OCI-LY3 (cell line): ENCODE data around the gene SLC25A28.

ENCODE experiments used
- H2AFZ ChIP-seq: fragments of 200-600, 300-600 bp; shearing (Covaris generic); 2 replicates; pipeline ENCODE4 v1.6.0; 2014; ENCODE audit warnings: antibody characterized with exemption, low read depth, low read length
- H3K27ac ChIP-seq: fragments of 200-600, 300-600 bp; sonication (generic); 2 replicates; pipeline ENCODE4 v1.5.1; 2014; ENCODE audit warnings: mild to moderate bottlenecking, low read length, moderate library complexity, mixed read lengths
- H3K27me3 ChIP-seq: fragments of 200-600, 300-600 bp; sonication (generic); 2 replicates; pipeline ENCODE4 v1.6.1; 2014; ENCODE audit warnings: low read depth, low read length, mixed read lengths
- H3K36me3 ChIP-seq: fragments of 200-600, 300-600 bp; sonication (generic); replicated peaks from 2 replicates; pipeline ENCODE3; 2014; ENCODE audit warnings: low read depth, low read length, mixed read lengths
- H3K4me1 ChIP-seq: fragments of 300-600, 200-600 bp; sonication (generic); 2 replicates; pipeline ENCODE4 v1.6.1; 2014; ENCODE audit warnings: low read length, mixed read lengths
- H3K4me2 ChIP-seq: fragments of 200-600, 300-600 bp; sonication (generic); 2 replicates; pipeline ENCODE4 v1.6.1; 2014; ENCODE audit warnings: low read length, mixed read lengths
- H3K4me3 ChIP-seq: fragments of 300-600, 200-600 bp; sonication (generic); 2 replicates; pipeline ENCODE4 v1.5.1; 2014; ENCODE audit warnings: antibody characterized with exemption, mild to moderate bottlenecking, low read length, moderate library complexity
- H3K79me2 ChIP-seq: fragments of 300-600, 200-600 bp; shearing (Covaris generic); 2 replicates; pipeline ENCODE4 v1.6.1; 2014; ENCODE audit warnings: mild to moderate bottlenecking, low read length, mixed read lengths
- H3K9ac ChIP-seq: fragments of 300-600, 200-600 bp; shearing (Covaris generic); 2 replicates; pipeline ENCODE4 v1.6.0; 2014; ENCODE audit warnings: mild to moderate bottlenecking, low read length, moderate library complexity
- H3K9me3 ChIP-seq: fragments of 200-600, 300-600 bp; shearing (Covaris generic); 2 replicates; pipeline ENCODE4 v1.6.1; 2014; ENCODE audit warnings: low read length, mixed read lengths; ENCODE audit not compliant: insufficient read depth
- H4K20me1 ChIP-seq: fragments of 200-600, 300-600 bp; sonication (generic); 2 replicates; pipeline ENCODE4 v1.6.1; 2016; ENCODE audit warnings: low read length, mixed read lengths; ENCODE audit not compliant: insufficient read depth
- EZH2phosphoT487 ChIP-seq: fragments of 200-600 bp; shearing (Covaris generic); IDR thresholded peaks from 2 replicates; pipeline ENCODE4 v1.6.1; 2018; ENCODE audit warnings: antibody characterized with exemption, mixed run types, low read depth
- TF ChIP-seq, protein P1 (sequence below): fragments of 200-600, 300-600 bp; sonication (generic); IDR thresholded peaks from 2 replicates; pipeline ENCODE4 v1.5.1; 2014; ENCODE audit warnings: antibody characterized with exemption, low read length, low read depth

The SLC25A28 gene

DNA sequence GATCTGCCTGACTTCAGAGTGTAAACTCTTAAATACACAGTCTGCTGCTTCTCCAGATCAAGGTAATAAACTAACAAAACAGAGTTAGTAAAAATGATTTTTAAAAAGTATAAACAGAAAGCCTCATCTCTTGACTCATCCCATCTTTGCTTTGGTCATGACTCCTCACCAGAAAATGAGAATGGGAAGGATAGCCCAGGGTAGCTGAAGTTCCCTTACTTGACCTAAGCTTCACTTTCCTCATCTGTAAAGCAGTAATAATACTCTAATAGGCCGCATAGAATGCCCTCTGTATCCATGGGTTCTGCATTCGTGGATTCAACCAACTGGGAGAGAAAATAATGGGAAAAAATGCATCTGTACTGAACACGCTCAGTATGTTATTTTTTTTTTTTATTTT lies 11.3 kb upstream of the SLC25A28 start:
- Histone ChIP-seq H3K9me3 (no peaks in the 10 kb centered on the region), H3K9ac (no peak overlapping the region), H3K4me3 (no peak overlapping the region), H3K79me2 (no peaks in the 10 kb centered on the region), H3K36me3 (no peaks in the 10 kb centered on the region), H3K4me2 (no peak overlapping the region), H3K27me3 (no peaks in the 10 kb centered on the region), H2AFZ (no peak overlapping the region), H3K27ac (no peak overlapping the region), H3K4me1 (peaks cover 25% of the 10 kb centered on the region), H4K20me1 (no peaks in the 10 kb centered on the region)
- no peak for TF ChIP-seq EZH2phosphoT487
- TF ChIP-seq, protein P1, sequence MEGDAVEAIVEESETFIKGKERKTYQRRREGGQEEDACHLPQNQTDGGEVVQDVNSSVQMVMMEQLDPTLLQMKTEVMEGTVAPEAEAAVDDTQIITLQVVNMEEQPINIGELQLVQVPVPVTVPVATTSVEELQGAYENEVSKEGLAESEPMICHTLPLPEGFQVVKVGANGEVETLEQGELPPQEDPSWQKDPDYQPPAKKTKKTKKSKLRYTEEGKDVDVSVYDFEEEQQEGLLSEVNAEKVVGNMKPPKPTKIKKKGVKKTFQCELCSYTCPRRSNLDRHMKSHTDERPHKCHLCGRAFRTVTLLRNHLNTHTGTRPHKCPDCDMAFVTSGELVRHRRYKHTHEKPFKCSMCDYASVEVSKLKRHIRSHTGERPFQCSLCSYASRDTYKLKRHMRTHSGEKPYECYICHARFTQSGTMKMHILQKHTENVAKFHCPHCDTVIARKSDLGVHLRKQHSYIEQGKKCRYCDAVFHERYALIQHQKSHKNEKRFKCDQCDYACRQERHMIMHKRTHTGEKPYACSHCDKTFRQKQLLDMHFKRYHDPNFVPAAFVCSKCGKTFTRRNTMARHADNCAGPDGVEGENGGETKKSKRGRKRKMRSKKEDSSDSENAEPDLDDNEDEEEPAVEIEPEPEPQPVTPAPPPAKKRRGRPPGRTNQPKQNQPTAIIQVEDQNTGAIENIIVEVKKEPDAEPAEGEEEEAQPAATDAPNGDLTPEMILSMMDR, result no peak

DNA sequence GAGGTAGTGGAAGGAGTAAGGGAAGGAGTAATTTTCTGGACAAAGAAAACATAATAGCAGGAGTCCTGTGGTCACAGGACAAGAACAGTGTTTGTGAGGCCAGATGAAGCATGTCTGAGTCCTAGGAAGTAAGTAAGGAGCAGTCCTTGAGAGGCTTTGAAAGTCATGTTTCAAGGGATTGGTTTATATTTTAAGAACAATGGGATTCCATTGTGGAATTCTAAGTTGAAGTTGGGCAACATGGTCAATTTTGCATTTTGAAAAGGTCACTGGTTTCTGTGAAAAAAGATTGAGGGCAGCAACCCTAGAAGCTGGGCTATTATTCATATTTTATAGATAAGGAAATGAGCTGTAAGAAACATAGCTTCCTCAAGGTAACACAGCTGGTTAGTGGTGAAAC lies 10.8 kb upstream of the SLC25A28 start:
- Histone ChIP-seq H3K4me1 (peaks cover 25% of the 10 kb centered on the region), H3K9me3 (no peaks in the 10 kb centered on the region), H3K27ac (no peak overlapping the region), H4K20me1 (no peaks in the 10 kb centered on the region), H3K36me3 (no peaks in the 10 kb centered on the region), H3K79me2 (no peaks in the 10 kb centered on the region), H3K4me2 (no peak overlapping the region), H3K9ac (no peak overlapping the region), H2AFZ (no peak overlapping the region), H3K27me3 (no peaks in the 10 kb centered on the region), H3K4me3 (no peak overlapping the region)
- TF ChIP-seq EZH2phosphoT487, result no peak
- TF ChIP-seq, protein P1, result no peak

DNA sequence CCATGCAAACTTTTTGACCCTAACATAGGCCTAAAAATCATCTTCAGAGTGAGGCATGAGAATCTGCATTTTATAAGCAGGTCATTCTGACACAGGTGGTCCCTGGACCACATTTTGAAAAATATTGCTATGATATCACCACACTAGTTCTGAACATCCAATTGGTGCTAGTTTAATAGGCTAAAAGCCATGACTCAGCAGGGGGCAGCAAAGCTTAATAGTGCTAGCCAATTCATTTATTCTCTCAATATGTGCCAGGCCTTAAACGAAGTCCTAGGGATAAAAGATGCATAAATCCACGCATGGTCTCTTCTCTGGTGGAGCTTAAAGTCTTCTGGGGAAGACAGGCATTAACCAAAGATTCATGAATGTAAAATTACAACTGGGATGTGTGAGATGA lies 10.2 kb upstream of the SLC25A28 start:
- Histone ChIP-seq H3K79me2 (no peaks in the 10 kb centered on the region), H3K36me3 (no peaks in the 10 kb centered on the region), H3K9ac (no peak overlapping the region), H3K4me2 (peak overlapping the region; percentile 39; the same call in 1 of the 2 replicates), H3K27ac (no peak overlapping the region), H3K9me3 (no peaks in the 10 kb centered on the region), H3K4me1 (peaks cover 25% of the 10 kb centered on the region), H4K20me1 (no peaks in the 10 kb centered on the region), H2AFZ (no peak overlapping the region), H3K27me3 (no peaks in the 10 kb centered on the region), H3K4me3 (no peak overlapping the region)
- TF ChIP-seq EZH2phosphoT487, result no peak
- TF ChIP-seq, protein P1, result peak; percentile 67

DNA sequence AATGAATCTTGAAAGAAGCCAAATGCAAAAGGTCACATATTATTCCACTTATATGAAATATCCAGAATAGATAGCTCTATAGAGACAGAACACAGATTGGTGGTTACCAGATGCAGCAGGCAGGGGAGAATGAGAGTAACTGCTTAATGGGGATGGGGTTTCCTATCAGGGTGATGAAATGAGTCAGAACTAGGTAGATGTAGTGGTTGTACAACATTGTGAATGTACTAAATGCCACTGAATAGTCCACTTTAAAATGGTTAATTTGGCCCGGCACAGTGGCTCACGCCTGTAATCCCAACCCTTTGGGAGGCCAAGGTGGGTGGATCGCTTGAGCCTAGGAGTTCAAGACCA lies 9.4 kb upstream of the SLC25A28 start:
- TF ChIP-seq, protein P1, result no peak
- TF ChIP-seq EZH2phosphoT487, result no peak
- Histone ChIP-seq H3K4me1 (peaks cover 25% of the 10 kb centered on the region), H2AFZ (no peak overlapping the region), H3K4me3 (no peak overlapping the region), H3K79me2 (no peaks in the 10 kb centered on the region), H3K27ac (no peak overlapping the region), H3K4me2 (peak overlapping the region; percentile 39), H3K9ac (no peak overlapping the region), H3K36me3 (no peaks in the 10 kb centered on the region), H3K9me3 (no peaks in the 10 kb centered on the region), H4K20me1 (no peaks in the 10 kb centered on the region), H3K27me3 (no peaks in the 10 kb centered on the region)
